ENCODE results near the gene CACUL1.
"Not testable (repeated sequence)": the region's sequence is repeated elsewhere in the genome, so short reads cannot be mapped to it uniquely, and the experiment has no call there.

CACUL1 gene

GRCh38 chr10:118682533-118682932 lies 72.2 kb downstream of the CACUL1 start:
- no peak for DNase-seq

GRCh38 chr10:118680197-118680596 lies 74.6 kb downstream of the CACUL1 start:
- no peak for DNase-seq

GRCh38 chr10:118674226-118674919 lies 80.4 kb downstream of the CACUL1 start:
- DNase-seq = no peak

- no peak for DNase-seq
Measured at GRCh38 chr10:118672766-118673715, 81.7 kb downstream of the CACUL1 start.

- no peak for DNase-seq
Measured at GRCh38 chr10:118672153-118672552, 82.6 kb downstream of the CACUL1 start.

GRCh38 chr10:118671221-118671620 lies 83.5 kb downstream of the CACUL1 start:
- DNase-seq = not testable (repeated sequence)

- no peak for DNase-seq
Measured at GRCh38 chr10:118670472-118671124, 84.2 kb downstream of the CACUL1 start.

GRCh38 chr10:118669835-118670234 lies 84.9 kb downstream of the CACUL1 start:
- DNase-seq = no peak

- DNase-seq = no peak
Measured at GRCh38 chr10:118669020-118669791, 85.6 kb downstream of the CACUL1 start.

- DNase-seq = no peak
Measured at GRCh38 chr10:118668228-118668952, 86.4 kb downstream of the CACUL1 start.

- no peak for DNase-seq
Measured at GRCh38 chr10:118667732-118668131, 87.0 kb downstream of the CACUL1 start.

GRCh38 chr10:118666350-118666749 lies 88.4 kb downstream of the CACUL1 start:
- DNase-seq = no peak

GRCh38 chr10:118664321-118664720 lies 90.4 kb downstream of the CACUL1 start:
- DNase-seq = no peak

GRCh38 chr10:118663176-118663575 lies 91.6 kb downstream of the CACUL1 start:
- DNase-seq = no peak

- peak; percentile 40 for DNase-seq
Measured at GRCh38 chr10:118662228-118663035, 92.3 kb downstream of the CACUL1 start.

- no peak for DNase-seq
Measured at GRCh38 chr10:118658762-118659161, 96.0 kb downstream of the CACUL1 start.

GRCh38 chr10:118658168-118658567 lies 96.6 kb downstream of the CACUL1 start:
- DNase-seq = not testable (repeated sequence)

GRCh38 chr10:118645294-118645693 lies 109.5 kb downstream of the CACUL1 start:
- not testable (repeated sequence) for DNase-seq

- DNase-seq = no peak
Measured at GRCh38 chr10:118642228-118642627, 112.5 kb downstream of the CACUL1 start.

GRCh38 chr10:118638680-118639079 lies 116.1 kb downstream of the CACUL1 start:
- no peak for DNase-seq
